Activated CD8-positive, alpha-beta T cell treated with anti-CD3 and anti-CD28 coated beads for 36 hours (primary cell): ENCODE results near the gene LONRF2. TPM values are rescaled to one million over a fixed set of nuclear protein-coding genes. Genes with fewer than 3 reads are reported as not detected.
"Not testable (repeated sequence)": the region's sequence is repeated elsewhere in the genome, so short reads cannot be mapped to it uniquely, and the experiment has no call there.

Experiments used
- ATAC-seq: fragments of 200-7000 bp; cut with Tn5 transposase; one replicate; pipeline ENCODE4 v1.10.0; 2021; ENCODE audit warnings: mild to moderate bottlenecking, moderate library complexity
- CTCF ChIA-PET: fragments of 350-600 bp; sonication (Branson Sonifier 250); formaldehyde crosslinking; loops from one replicate; lab custom pipeline; 2021; ENCODE audit warnings: antibody characterized with exemption; lab: Charles Lee
- POLR2A ChIA-PET: fragments of 350-600 bp; sonication (Branson Sonifier 250); formaldehyde crosslinking; loops from one replicate; lab custom pipeline; 2021; ENCODE audit warnings: antibody characterized with exemption; lab: Charles Lee
- DNase-seq: peaks from one replicate; pipeline ENCODE4 v3.0.0-alpha.2; 2020
- H3K27ac Mint-ChIP-seq: one replicate; pipeline ENCODE4 v1.8.0; 2021; ENCODE audit warnings: mild to moderate bottlenecking, mixed read lengths
- H3K27me3 Mint-ChIP-seq: one replicate; pipeline ENCODE4 v1.8.0; 2021; ENCODE audit warnings: mixed read lengths
- H3K36me3 Mint-ChIP-seq: one replicate; pipeline ENCODE4 v1.8.0; 2021; ENCODE audit warnings: low read depth, mixed read lengths
- H3K4me1 Mint-ChIP-seq: one replicate; pipeline ENCODE4 v1.8.0; 2021; ENCODE audit warnings: low read depth, mixed read lengths
- H3K4me3 Mint-ChIP-seq: one replicate; pipeline ENCODE4 v1.8.0; 2021; ENCODE audit warnings: mild to moderate bottlenecking, moderate library complexity, mixed read lengths
- H3K9me3 Mint-ChIP-seq: one replicate; pipeline ENCODE4 v1.8.0; 2021; ENCODE audit warnings: mixed read lengths
- intact Hi-C: fragments of 100-400 bp; cut with micrococcal nuclease; formaldehyde crosslinking; loops from one replicate; pipeline ENCODE4 v1.10.0; 2022
- total RNA-seq, 2 experiments: library from RNA; stranded (reverse); gene quantifications; one replicate each; pipeline ENCODE4 v1.2.3, GENCODE V29; 2021
- TF ChIP-seq, protein P1 (sequence below): fragments of 200-600 bp; IDR thresholded peaks from one replicate; pipeline ENCODE4 v1.8.0; 2022; ENCODE audit warnings: antibody characterized with exemption, mild to moderate bottlenecking

LONRF2 gene
- total RNA-seq = under 1 TPM; 0.04 to 0.20 TPM

DNA sequence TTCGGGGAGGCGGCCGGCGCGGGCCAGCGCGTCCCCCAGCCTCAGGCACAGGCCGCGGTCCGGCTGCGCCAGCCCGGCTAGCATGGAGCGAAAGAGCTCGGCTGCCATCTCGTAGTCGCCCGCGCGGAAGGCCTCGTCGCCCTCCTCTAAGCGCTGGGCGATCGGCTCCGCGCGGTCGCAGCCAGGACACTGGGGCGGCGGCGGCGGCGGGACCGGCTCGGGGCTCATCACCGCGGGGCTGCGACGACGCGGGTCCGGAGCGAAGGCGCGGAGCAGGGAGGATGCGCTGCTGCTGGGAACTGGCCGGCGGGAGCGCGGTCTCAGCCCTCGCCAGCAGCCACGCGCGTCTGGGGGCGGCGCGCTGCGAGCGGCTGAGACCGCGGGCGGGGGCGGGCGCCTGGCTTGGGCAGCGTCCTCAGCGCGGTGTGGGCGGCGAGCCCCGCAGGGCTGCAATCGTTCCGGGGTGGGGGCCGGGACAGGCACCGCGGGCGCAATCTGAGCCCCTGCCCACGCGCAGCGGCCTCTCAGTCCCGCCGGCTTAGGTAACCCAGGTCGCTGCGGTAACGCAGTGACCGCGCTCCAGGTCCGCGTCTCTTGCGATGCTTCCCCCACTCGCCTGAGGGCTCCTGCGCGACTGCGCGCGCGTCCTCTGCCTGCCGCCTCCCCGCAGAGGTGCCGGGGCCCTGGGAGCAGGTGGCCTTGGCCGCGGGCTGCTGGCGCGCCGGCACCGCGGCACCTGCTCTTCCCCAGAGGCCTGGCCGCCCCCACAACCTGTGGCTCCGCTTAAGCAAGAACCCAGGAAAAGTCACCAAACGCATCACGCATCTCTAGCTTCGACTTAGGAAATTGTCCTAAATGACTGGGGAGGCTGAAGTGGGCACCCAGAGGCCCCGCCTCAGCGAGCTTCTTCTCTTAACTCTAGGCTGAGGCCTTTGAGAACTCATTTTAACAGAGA lies at the start of gene LONRF2:
LONRF2 (minus strand) TSS at position 636 of the 955 bp plus-strand sequence; CDS start at position 228, 408 bp downstream.
- peaks cover 9% of the 10 kb centered on the region for H3K9me3 Mint-ChIP-seq

GRCh38 chr2:100367163-100367562 lies 44.9 kb upstream of the LONRF2 start:
- DNase-seq = no peak
- POLR2A ChIA-PET = no interaction called here
- intact Hi-C loops = no loop called here

More for the DNA sequence above, at the start of gene LONRF2:
- POLR2A ChIA-PET = no interaction called here
- TF ChIP-seq, protein P1, sequence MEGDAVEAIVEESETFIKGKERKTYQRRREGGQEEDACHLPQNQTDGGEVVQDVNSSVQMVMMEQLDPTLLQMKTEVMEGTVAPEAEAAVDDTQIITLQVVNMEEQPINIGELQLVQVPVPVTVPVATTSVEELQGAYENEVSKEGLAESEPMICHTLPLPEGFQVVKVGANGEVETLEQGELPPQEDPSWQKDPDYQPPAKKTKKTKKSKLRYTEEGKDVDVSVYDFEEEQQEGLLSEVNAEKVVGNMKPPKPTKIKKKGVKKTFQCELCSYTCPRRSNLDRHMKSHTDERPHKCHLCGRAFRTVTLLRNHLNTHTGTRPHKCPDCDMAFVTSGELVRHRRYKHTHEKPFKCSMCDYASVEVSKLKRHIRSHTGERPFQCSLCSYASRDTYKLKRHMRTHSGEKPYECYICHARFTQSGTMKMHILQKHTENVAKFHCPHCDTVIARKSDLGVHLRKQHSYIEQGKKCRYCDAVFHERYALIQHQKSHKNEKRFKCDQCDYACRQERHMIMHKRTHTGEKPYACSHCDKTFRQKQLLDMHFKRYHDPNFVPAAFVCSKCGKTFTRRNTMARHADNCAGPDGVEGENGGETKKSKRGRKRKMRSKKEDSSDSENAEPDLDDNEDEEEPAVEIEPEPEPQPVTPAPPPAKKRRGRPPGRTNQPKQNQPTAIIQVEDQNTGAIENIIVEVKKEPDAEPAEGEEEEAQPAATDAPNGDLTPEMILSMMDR = no peak
- H3K27me3 Mint-ChIP-seq = peaks cover 46% of the 10 kb centered on the region
- intact Hi-C loops = no loop called here
- H3K27ac Mint-ChIP-seq = no peak within 1 kb of the TSS
- peaks cover 3% of the 10 kb centered on the region for H3K36me3 Mint-ChIP-seq
- DNase-seq (peak; percentile 13), ATAC-seq (peak; percentile 49)
- CTCF ChIA-PET = interaction anchor here (0.7 to 1.9 kb wide), 3 partner anchors 10 to 59 kb away, joined by 3 to 8 read pairs (median 3); no protein-coding TSS in a partner anchor
- no peaks in the 10 kb centered on the region for H3K4me1 Mint-ChIP-seq
- H3K4me3 Mint-ChIP-seq = peak within 1 kb of the TSS; percentile 35

GRCh38 chr2:100365434-100365833 lies 43.1 kb upstream of the LONRF2 start:
- H3K27ac Mint-ChIP-seq = no peak overlapping the region
- H3K27me3 Mint-ChIP-seq = peaks cover 7% of the 10 kb centered on the region
- H3K9me3 Mint-ChIP-seq = peaks cover 18% of the 10 kb centered on the region
- no peaks in the 10 kb centered on the region for H3K36me3 Mint-ChIP-seq
- intact Hi-C loops = no loop called here
- H3K4me1 Mint-ChIP-seq = no peaks in the 10 kb centered on the region
- CTCF ChIA-PET = interaction anchor here (0.9 kb wide), 1 partner anchor 102 kb away, joined by 3 read pairs; no protein-coding TSS in a partner anchor
- TF ChIP-seq, protein P1 = no peak
- no peak overlapping the region for H3K4me3 Mint-ChIP-seq
- DNase-seq = no peak
- POLR2A ChIA-PET = no interaction called here
- no peak for ATAC-seq

More at GRCh38 chr2:100367163-100367562, 44.9 kb upstream of the LONRF2 start:
- Mint-ChIP-seq H3K9me3 (peaks cover 26% of the 10 kb centered on the region), H3K4me1 (no peaks in the 10 kb centered on the region), H3K36me3 (no peaks in the 10 kb centered on the region), H3K27ac (no peak overlapping the region), H3K4me3 (no peak overlapping the region), H3K27me3 (peaks cover 7% of the 10 kb centered on the region)
- TF ChIP-seq, protein P1 = no peak
- no peak for ATAC-seq
- CTCF ChIA-PET = interaction anchor here (0.6 to 3.7 kb wide), 2 partner anchors 13 to 379 kb away, joined by 3 to 19 read pairs; no protein-coding TSS in a partner anchor

DNA sequence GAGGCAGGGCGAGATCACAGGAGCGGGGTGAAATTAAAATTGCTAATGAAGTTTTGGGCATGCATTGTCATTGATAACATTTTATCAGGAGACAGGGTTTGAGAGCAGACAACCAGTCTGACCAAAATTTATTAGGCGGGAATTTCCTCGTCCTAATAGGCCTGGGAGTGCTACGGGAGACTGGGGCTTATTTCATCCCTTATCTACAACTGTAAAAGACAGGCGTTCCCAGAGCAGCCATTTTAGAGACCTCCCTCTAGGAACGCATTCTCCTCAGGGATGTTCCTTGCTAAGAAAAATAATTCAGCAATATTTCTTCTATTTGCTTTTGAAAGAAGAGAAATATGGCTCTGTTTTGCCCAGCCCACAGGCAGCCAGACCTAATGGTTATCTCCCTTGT lies 40.0 kb upstream of the LONRF2 start:
- H3K9me3 Mint-ChIP-seq, H3K4me1 Mint-ChIP-seq, POLR2A ChIA-PET, ATAC-seq, intact Hi-C loops, H3K27ac Mint-ChIP-seq, CTCF ChIA-PET, H3K4me3 Mint-ChIP-seq, H3K27me3 Mint-ChIP-seq, DNase-seq, H3K36me3 Mint-ChIP-seq: not testable (repeated sequence)

- intact Hi-C loops = loop anchor here (10.0 kb wide), 1 partner anchor 55 kb away; the partner anchor contains the start of gene CHST10
- H3K27me3 Mint-ChIP-seq = peaks cover 7% of the 10 kb centered on the region
- H3K9me3 Mint-ChIP-seq = peaks cover 7% of the 10 kb centered on the region
- no peak overlapping the region for H3K4me3 Mint-ChIP-seq
- ChIA-PET POLR2A (no interaction called here), CTCF (interaction anchor here (0.6 kb wide), 1 partner anchor 21 kb away, joined by 4 read pairs; no protein-coding TSS in a partner anchor)
- DNase-seq (no peak), ATAC-seq (no peak)
- TF ChIP-seq, protein P1 = no peak
- H3K36me3 Mint-ChIP-seq = no peaks in the 10 kb centered on the region
- no peaks in the 10 kb centered on the region for H3K4me1 Mint-ChIP-seq
- no peak overlapping the region for H3K27ac Mint-ChIP-seq
Observed at GRCh38 chr2:100359576-100359975, 37.3 kb upstream of the LONRF2 start.
